HG02981 (cell line): ENCODE results near the gene MTHFD1L.
"Not testable (repeated sequence)": the region's sequence is repeated elsewhere in the genome, so short reads cannot be mapped to it uniquely, and the experiment has no call there.

Experiments used
- ATAC-seq: cut with Tn5 transposase; IDR thresholded peaks from one replicate; pipeline ENCODE4 v1.9.1; 2021; ENCODE audit warnings: mild to moderate bottlenecking, moderate library complexity; ENCODE audit not compliant: unreplicated experiment

MTHFD1L gene

DNA sequence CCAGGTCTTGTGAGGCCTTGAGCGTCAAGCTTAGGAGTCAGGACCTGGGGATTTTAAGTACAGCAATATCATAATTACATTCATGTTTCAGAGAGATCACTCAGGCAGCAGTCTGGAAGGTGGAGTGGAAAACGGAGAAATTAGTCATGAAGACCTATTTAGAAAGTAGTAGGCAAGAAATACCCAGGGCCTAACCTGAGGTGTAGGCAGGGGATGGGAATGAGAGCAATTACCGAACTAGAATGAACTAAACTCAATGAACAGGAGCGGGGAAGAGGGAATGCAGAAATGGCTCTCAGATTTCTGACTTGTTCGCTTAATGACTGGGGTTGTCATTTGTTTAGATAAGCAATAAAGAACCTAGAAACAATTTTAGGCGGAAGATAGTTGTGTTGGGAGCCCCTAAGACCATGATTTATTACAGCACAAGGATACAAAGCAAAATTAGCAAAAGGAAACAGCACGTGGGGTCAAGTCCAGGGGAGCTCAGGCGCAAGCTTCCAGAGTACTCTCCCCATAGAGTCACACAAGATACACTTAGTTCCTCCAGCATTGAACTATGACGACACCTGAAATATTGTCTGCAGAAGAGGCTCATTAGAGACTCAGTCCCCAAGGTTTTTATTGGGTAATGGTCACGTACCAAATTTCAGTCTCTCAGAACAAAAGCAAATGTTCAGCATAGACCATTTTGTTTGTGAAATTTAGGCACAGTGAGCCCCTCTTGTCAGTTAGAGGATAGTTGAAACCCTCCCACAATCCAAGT is 195.4 kb downstream of the MTHFD1L start:
- no peak for ATAC-seq

DNA sequence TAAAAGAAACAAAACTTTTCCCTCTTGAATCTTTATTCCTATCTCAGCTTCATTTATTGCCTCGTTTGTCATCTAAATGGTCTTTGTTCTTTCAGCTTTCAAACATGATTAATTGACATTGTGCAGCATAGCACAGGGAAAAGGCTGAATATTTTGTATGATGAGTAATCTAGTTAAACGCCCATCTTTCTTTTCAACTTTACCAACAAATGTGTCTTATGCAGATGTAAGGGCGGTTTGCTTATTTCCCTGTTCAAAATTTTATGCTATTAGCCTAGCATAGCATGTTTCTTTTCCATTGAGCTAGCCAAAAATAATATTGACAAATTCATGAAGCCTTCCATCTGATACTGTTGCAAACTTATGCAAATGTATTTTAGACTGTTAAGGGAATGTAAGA is 197.8 kb downstream of the MTHFD1L start:
- no peak for ATAC-seq

DNA sequence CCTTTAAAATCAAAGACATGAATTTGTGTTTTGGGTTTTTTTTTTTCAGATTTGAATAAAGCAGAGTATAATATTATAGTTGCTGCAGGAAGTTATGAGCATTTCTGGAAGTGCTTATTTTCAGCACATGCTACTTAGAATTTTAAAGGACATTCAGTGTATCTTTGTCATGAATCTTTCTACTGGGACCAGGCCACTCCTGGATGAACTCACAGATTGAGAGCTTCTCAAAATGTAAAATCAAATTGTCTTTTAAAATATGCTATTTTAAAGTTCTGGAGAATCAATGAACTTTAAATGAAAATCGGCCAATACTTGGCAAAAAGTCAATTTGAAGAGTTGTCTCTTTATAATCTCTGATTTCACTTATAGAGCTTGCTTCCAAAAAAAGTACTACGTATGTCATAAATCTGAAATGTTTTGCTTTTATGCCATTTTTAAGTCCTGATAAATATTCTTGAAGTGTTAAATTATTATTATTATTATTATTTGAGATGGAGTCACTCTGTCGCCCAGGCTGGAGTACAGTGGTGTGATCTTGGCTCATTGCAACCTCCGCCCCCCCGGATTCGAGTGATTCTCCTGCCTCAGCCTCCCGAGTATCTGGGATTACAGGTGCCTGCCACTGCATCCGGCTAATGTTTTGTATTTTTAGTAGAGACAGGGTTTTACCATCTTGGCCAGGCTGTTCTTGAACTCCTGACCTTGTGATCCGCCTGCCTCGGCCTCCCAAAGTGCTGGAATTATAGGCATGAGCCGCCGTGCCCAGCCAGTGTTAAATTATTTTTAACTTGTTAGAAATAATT is 198.5 kb downstream of the MTHFD1L start:
- no peak for ATAC-seq

DNA sequence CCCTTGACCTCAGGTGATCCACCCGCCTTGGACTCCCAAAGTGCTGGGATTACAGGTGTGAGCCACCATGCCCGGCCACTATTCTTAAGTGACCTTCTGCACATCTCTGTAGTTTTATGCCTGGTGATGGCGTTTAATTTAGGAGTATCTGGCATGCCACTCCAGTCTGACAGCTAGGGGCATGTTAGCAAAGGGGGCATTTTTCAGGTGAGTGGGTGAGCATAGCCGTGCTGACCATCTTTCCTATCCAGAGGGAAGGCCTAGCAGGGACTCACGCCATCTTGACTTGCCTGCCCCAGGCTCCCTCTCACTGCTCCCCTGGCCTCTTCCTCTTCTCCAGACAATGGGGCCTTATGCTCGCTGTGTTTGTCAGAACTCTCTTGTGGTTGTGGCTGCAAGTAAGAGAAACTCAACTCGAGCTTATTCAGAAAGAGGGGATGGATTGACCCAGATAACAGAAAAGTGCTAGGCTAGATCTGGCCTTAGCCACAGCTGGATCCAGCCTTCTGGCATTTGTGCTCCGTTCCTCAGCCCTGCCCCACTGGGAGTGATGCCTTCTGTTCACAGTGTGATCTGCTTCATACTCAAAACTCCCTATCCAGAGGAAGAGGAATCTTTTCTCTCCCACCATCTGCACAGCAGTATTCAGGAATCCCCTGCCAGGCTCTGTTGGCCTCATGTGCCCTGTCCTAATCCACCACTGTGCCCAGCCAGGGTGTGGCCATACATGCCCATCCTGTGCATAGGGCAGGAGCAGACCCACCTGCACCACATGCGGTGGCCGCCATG is 199.7 kb downstream of the MTHFD1L start:
- ATAC-seq, result no peak

DNA sequence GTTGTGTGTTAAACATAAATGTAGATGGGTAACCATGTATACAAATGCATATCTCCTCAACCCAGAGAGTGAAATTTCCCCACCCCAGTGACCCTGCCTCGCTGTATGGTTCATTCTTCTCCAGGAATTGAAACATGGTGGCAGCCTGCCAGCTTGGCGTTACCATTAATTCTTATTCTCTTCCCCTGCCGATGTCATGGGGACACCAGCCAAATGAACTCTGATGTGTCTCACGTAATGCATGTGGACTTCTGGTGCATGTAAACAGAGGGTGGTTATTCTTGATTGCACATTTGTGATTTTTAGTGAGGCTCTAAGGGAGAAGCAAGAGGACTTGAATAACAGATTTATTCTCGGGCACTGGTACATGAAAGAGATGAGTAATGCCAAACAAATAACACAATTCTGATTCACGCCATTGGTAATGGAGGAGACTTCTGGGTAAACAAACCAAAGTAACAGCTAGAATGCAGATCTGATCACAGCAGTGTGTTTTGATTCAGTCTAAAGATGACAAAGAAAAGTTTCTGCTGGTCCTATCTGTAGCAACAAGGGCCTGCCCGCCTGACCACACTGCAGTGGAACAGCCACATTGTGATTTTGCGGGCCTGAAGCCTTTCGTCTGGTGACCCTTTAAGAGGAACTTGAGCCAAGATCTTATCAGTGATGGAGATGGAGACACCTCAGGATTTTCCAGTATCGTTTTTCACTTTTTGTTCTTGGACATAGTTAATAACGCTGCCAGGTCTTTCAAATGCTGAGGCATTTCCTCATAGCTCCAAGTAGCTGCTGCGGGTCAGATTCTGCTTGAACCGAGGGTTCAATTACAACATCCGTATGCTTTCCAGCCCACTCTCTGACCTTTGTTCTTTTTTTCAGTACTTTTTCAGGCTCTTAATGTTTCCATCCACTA is 202.4 kb downstream of the MTHFD1L start:
- ATAC-seq, result no peak

DNA sequence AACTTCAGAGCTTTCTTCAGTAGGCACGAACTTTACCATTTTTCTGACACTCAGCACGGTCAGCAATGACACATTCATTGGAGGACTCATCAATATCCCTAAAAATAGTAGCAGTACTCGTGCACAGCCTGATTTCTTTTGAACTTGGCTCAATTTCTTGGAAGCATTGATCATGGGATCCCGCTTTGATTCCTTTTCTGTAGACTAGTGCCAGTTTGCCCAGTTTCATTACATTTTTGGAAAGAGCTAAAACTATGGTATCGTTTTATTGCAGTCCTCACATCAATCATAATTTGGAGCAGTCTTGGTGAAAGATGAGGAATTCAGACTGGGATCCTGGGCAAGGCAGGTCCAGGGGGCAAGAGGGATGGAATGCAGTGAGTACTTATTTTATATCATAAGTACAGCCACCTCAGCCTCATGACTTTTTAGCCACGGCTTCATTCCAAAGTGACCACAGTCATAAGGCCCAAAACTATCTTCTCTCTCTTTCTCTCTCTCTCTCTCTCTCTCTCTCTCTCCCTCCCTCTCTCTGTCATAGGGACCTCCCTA is 203.3 kb downstream of the MTHFD1L start:
- ATAC-seq, result no peak

DNA sequence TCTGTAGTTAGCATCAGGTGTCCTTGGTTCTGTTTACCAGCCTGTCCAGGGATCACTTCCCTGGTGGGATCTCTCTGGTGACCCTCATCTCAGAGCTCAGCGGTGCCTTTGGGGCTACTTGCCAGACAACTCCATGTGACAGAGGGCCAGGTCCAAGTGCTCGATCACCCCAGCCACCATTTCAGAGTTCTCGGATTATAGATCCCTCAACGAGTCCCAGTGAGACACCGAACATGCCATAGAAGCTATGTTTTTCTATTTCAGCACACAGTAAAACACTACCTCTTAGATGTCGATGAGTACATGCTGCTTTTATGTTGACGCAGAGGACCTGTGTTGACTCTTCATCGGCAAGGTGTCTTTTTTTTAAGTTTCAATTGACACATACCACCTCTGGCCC is 204.1 kb downstream of the MTHFD1L start:
- ATAC-seq, result no peak

DNA sequence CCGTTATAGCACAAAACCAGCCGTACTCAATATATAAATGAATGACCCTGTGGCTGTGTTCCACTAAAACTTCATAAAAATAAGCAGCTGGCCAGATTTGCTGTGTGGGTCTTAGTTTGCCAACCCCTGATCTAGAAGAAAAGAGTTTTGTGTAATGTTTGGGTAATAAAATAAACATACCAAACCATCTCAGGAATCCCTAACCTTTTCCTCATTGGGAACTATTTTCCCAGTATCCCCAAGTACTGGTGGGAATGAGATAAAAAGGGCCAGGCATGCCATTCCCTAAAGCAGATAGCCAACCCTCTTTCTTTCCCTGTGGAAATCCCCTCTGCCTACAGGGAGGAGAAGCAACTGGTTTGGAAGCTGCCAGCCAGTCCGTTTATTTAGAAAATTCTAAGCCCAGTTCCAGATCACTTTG is 205.1 kb downstream of the MTHFD1L start:
- ATAC-seq, result no peak

DNA sequence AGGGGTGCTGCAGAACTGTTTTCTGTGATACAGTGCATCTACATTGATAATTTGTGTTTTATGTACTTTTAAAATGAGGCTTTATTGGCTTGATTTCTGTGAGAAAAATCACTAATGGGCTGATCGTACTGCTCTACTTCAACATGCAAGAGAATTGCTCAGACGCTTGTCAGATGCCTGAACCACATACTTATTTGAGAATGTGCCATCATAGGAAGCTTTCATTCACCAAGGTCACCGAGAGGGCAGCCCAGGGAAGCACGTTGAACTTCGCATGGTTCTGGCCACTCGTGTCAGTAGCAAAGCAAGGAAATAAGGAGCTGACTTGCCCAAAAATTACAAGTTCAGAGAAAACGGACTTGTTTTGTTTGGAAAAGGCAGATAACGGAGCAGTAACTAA is 205.8 kb downstream of the MTHFD1L start:
- ATAC-seq, result no peak

DNA sequence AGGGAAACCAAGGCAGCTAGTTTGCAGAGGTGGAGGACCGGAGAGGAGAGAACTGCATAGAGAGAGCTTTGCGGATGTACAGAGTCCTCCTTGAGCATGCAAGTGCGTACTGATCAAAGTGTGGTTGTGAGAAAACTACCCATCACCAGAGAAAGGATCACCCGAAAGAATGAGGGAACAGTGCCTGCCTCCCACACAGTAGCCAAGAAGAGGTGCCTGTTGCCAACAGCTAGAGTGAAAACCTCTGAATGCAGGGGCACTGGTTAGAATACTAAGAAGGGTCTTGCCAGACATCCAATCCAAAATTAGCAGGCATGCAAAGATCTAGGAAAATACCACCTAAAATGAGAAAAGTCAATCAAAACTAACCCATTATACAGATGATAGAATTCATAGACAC is 207.6 kb downstream of the MTHFD1L start:
- ATAC-seq, result no peak

DNA sequence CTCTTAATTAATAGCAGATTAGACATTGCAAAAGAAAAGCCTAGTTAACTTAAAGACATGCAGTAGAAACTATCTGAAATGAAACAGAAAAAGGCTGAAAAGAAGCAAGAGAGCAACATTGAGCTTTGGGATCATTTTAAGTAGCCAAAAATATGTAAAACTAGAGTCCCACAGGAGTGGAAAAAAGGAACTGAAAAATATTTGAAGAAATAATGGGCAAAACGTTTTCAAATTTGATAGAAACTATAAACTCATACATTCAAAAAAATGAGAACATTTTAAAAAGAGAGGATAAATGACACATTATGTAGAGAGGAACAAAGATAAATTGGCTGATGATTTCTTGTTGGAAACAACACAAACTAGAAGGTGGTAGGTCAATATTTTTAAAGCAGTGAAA is 208.2 kb downstream of the MTHFD1L start:
- no peak for ATAC-seq

DNA sequence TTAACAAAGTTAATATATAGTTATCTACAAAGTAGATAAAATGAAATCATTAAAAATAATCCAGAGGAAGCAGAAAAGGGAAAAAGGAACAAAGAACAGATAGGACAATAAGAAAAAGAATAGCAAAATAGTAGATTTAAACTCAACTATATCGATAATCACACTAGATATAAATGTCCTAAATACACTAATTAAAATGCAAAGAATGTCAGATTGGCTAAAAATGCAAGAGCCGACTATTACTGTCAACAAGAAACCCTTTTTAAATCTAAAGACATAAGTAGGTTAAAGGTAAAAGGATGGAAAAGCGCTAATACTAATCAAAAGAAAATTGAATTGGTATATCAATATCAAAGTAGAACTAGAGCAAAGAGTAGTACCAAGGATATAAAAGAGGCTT is 209.5 kb downstream of the MTHFD1L start:
- no peak for ATAC-seq

DNA sequence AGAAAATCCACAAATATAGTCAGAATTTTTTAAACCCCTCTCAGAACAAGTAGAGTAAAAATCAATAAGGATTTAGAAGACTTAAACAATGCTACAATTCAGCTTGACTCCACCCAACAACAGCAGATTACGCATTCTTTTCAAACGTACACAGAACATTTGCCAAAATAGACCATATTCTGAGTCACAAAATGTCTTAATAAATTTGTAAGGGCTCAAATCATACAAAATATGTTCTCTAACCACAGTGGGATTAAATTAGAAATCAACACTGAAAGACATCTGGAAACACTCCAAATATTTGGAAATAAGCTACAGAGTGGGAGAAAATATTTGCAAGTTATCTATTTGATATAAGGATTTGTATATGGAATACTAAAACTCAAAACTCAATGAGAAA is 210.0 kb downstream of the MTHFD1L start:
- no peak for ATAC-seq

DNA sequence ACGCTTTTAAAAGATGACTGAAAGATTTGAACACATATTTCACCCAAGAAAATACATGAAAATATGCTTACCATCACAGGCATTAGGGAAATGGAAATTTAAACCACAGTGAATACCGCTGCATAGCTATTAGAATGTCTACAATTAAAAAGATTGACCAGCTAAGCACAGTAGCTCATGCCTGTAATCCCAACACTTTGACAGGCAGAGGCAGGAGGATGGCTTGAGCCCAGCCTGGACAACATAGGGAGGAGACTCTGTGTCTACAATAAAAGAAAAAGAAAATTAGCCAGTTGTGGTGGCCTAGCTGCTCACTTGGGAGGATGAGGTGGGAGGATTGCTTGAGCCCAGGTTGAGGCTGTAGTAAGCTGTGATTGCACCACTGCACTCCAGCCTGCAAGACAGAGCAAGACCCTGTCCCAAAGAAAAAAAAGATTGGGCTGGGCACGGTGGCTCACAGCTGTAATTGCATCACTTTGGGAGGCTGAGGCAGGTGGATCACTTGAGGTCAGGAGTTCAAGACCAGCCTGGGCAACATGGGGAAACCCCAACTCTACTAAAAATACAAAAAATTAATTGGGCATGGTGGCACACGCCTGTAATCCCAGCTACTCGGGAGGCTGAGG is 210.5 kb downstream of the MTHFD1L start:
- no peak for ATAC-seq

DNA sequence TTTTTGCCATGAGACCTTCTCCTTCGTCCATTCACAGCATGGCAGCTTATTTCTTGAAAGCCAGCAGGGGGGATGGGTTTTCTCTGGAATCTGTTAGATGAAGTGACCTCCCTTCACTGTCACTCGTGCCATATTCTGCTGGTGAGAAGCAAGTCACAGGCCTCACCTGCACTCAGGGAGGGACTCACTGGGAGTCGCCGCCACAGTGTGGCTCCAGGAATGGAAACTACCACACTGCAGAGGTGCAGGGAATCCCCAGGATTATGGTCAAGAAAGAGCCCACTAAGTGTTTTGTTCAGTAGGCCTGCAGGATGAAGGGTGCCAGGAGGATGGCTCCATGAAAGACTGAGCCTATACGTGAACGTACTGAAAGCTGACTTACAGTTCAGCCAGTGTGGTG is 213.2 kb downstream of the MTHFD1L start:
- ATAC-seq, result no peak

DNA sequence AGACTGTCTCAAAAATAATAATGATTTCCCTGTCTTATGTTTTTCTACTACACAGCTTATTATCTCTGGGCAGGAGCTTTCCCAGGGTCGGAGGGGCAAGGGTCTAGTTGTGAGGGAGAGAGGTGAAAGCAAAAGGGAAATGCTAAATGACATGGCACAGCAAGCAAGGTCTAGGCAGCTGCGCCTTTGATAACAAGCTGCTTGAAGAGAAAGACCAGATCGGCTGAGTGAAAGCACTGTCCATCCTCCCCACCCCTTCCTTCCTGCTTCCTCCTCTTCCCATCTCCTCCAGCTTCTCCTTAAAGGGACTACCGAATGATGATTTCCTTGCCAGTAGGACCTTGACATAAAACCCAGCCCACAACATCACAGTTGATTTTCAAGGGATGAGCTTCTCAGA is 216.2 kb downstream of the MTHFD1L start:
- no peak for ATAC-seq

DNA sequence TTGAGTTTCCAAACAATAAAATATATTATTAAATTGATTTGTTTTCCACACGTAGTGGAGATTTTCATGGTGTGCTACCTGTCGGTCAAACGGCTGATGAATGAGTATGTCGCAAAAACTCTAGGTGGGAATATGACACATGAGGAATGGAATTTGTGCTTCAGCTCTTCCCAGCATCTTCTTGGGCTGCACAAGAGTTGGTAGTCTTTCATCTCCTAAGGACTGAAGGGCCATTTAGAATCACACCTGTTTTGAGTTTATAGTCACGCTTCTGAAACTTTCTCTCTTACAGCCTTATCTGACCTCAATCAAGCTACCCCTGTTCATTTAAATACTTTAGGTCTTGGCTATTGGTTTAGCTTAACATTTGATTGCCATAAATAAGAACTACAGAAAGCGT is 216.6 kb downstream of the MTHFD1L start:
- ATAC-seq, result no peak

DNA sequence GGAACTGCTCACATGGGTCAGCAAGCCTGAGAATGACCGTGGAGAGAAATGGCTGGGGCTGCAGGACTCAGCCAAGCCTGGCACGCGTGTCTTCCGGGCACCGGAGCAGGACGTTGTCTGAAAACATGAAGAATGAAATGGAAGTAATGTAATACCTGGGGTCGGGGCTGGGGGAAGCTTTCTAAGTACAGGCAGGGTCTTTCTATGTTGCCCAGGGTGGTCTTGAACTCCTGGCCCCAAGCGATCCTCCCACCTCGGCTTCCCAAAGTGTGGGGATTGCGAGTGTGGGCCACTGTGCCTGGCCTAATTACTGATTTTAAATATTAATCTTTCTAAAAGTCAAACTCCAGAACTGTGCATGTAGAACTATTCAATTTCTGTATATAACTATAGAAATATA is 218.8 kb downstream of the MTHFD1L start:
- ATAC-seq, result no peak

DNA sequence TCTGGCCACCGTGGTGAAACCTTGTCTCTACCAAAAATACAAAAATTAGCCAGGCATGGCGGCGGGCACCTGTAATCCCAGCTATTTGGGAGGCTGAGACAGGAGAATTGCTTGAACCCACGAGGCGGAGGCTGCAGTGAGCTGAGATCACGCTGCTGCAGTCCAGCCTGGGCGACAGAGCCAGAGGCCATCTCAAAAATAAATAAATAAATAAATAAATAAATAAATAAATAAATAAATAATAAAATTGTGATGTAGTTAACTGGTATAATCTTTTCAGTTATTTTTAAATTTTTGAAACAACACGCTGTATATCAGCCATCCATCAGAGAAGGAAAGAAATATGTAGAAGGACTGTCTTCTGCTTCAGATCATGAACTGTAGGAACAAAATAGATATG is 221.6 kb downstream of the MTHFD1L start:
- ATAC-seq, result not testable (repeated sequence)
